Retinal pigment epithelial cell (primary cell): ENCODE data around the gene IPO4.

ENCODE experiments used
- DNase-seq: peaks from one replicate; pipeline ENCODE4 v3.0.0-alpha.2; 2010; ENCODE audit warnings: low read depth
- H3K4me3 ChIP-seq: 2 replicates; pipeline ENCODE4 v1.5.1; 2011; ENCODE audit warnings: mild to moderate bottlenecking, low read length, control low read depth, moderate library complexity
- CTCF ChIP-seq: conservative IDR thresholded peaks from 2 replicates; pipeline ENCODE4 v1.5.1; 2011; ENCODE audit warnings: low read depth, low read length, control low read depth, inconsistent platforms

The IPO4 gene

GRCh38 chr14:24156840-24157239 lies 31.8 kb downstream of the IPO4 start:
- no peak overlapping the region for H3K4me3 ChIP-seq
- no peak for TF ChIP-seq CTCF
- no peak for DNase-seq

GRCh38 chr14:24155100-24155499 lies 33.5 kb downstream of the IPO4 start:
- no peak for DNase-seq
- no peak overlapping the region for H3K4me3 ChIP-seq
- no peak for TF ChIP-seq CTCF

- TF ChIP-seq CTCF, result no peak
- H3K4me3 ChIP-seq, result no peak overlapping the region
- DNase-seq, result no peak
Measured at GRCh38 chr14:24151404-24152080, 37.1 kb downstream of the IPO4 start.

GRCh38 chr14:24150993-24151392 lies 37.6 kb downstream of the IPO4 start:
- no peak for TF ChIP-seq CTCF
- no peak overlapping the region for H3K4me3 ChIP-seq
- no peak for DNase-seq

GRCh38 chr14:24150567-24150966 lies 38.0 kb downstream of the IPO4 start:
- H3K4me3 ChIP-seq, result no peak overlapping the region
- no peak for DNase-seq
- no peak for TF ChIP-seq CTCF

- TF ChIP-seq CTCF, result no peak
- no peak overlapping the region for H3K4me3 ChIP-seq
- no peak for DNase-seq
Measured at GRCh38 chr14:24150061-24150460, 38.6 kb downstream of the IPO4 start.

GRCh38 chr14:24149302-24149969 lies 39.2 kb downstream of the IPO4 start:
- H3K4me3 ChIP-seq, result no peak overlapping the region
- no peak for TF ChIP-seq CTCF
- no peak for DNase-seq
